ENCODE data around the gene SPTAN1. TPM values are rescaled to one million over a fixed set of nuclear protein-coding genes. Genes with fewer than 3 reads are reported as not detected.

Gene SPTAN1
- total RNA-seq, 2 experiments from 2014 or later, result 386 to 392 TPM

DNA sequence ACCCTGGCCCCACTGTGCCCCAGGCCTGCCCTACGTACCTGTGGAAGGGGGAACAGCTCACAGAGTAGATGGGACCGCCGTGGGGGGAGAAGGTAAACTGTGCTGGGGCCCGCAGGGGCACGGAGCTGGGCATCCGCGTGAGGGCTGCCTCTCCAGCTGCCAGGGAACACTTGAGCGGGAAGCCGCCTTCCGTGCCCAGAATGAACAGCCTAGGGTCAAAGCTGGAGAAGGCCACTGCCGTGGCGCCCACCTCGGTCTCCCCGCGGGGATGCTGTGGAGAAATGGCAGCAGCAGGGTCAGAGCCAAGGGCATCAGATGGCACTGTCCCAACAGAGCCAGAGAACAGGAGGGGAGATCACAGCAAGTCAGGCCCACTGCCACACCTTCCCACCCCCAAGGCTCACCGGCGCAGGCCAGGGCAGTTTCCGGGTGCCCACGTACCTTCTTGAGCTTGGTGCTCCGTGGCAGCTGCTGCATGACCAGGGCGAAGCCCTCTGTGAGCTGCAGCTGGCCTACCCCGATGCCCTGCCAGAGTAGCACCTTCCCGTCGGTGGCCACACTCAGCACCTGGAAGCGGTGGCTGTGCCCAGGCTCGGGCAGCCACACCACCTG, 82.4 kb downstream of the SPTAN1 start:
- H3K4me3 ChIP-seq (ENCODE audit: low read length), result no peak overlapping the region
- ChIA-PET POLR2A (no interaction called here), CTCF (no interaction called here)
- peaks cover 41% of the 10 kb centered on the region for H3K36me3 ChIP-seq (ENCODE audit: insufficient read depth, low read length)
- intact Hi-C loops (cut with DNase I, micrococcal nuclease), result no loop called here
- no peaks in the 10 kb centered on the region for H3K27me3 ChIP-seq (ENCODE audit: control insufficient read depth in 1 of 2, insufficient read depth in 2 of 2, low read length in 2 of 2)
- ATAC-seq (ENCODE audit: poor library complexity) (no peak), DNase-seq (no peak)
- Mint-ChIP-seq H3K27ac (no peak overlapping the region), H3K36me3 (ENCODE audit: low read depth) (peaks cover 37% of the 10 kb centered on the region), H3K9me3 (no peaks in the 10 kb centered on the region), H3K27me3 (no peaks in the 10 kb centered on the region), H3K4me3 (no peak overlapping the region), H3K4me1 (ENCODE audit: low read depth) (no peaks in the 10 kb centered on the region)
- no peaks in the 10 kb centered on the region for H3K4me1 ChIP-seq (ENCODE audit: insufficient read depth, low read length)
- no peaks in the 10 kb centered on the region for H3K9me3 ChIP-seq (ENCODE audit: control insufficient read depth in 1 of 2, insufficient read depth in 1 of 2, low read length in 2 of 2)
- no peak overlapping the region for H3K27ac ChIP-seq (ENCODE audit: low read depth in 1 of 2, low read length in 2 of 2)
- TF ChIP-seq, protein P1, sequence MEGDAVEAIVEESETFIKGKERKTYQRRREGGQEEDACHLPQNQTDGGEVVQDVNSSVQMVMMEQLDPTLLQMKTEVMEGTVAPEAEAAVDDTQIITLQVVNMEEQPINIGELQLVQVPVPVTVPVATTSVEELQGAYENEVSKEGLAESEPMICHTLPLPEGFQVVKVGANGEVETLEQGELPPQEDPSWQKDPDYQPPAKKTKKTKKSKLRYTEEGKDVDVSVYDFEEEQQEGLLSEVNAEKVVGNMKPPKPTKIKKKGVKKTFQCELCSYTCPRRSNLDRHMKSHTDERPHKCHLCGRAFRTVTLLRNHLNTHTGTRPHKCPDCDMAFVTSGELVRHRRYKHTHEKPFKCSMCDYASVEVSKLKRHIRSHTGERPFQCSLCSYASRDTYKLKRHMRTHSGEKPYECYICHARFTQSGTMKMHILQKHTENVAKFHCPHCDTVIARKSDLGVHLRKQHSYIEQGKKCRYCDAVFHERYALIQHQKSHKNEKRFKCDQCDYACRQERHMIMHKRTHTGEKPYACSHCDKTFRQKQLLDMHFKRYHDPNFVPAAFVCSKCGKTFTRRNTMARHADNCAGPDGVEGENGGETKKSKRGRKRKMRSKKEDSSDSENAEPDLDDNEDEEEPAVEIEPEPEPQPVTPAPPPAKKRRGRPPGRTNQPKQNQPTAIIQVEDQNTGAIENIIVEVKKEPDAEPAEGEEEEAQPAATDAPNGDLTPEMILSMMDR (IDR thresholded peaks at IDR 0.05), result no peak

DNA sequence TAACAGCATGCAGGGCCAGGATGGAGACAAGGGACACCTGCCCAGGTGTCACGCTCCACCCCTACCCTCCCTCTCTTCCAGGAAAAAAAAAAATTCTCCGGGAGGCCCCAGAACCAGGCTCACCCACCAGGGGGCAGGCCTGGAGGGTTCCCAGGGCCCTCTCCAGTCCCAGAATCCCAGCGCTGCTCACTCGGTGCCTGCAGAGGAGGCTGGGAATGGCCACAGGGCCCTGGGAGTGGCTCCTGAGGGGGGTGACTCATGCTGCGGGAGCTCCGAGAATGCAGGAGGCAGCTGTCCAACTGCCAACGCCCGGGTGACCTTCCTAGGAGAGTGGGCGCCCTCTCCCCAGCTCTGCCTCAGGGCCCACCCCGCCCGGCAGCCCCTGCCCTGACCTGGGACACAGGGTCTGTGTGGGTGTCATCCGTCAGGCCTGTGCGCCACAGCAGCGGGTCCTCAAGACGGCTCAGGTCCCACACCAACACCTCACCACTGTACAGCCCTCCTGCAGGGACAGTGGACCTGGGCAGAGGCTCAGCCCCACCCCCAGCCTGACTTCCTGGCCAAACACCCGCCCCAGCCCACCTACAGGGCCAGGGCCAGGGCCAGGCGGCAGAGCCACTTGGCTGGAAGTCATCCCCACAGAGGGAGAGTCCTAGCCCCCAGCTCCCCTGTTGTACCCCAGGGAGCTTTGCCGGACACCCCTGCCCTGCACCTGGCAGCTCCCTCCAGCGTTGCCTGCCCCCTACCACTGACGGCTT, 83.1 kb downstream of the SPTAN1 start:
- Histone ChIP-seq H3K9me3 (ENCODE audit: control insufficient read depth in 1 of 2, insufficient read depth in 1 of 2, low read length in 2 of 2) (no peaks in the 10 kb centered on the region), H3K4me3 (ENCODE audit: low read length) (no peak overlapping the region), H3K27ac (ENCODE audit: low read depth in 1 of 2, low read length in 2 of 2) (no peak overlapping the region), H3K27me3 (ENCODE audit: control insufficient read depth in 1 of 2, insufficient read depth in 2 of 2, low read length in 2 of 2) (no peaks in the 10 kb centered on the region), H3K4me1 (ENCODE audit: insufficient read depth, low read length) (no peaks in the 10 kb centered on the region), H3K36me3 (ENCODE audit: insufficient read depth, low read length) (peaks cover 34% of the 10 kb centered on the region)
- DNase-seq, result no peak
- Mint-ChIP-seq H3K9me3 (no peaks in the 10 kb centered on the region), H3K4me3 (no peak overlapping the region), H3K27me3 (no peaks in the 10 kb centered on the region), H3K27ac (no peak overlapping the region), H3K36me3 (ENCODE audit: low read depth) (peaks cover 30% of the 10 kb centered on the region), H3K4me1 (ENCODE audit: low read depth) (no peaks in the 10 kb centered on the region)
- POLR2A ChIA-PET, result interaction anchor here (0.5 kb wide), 1 partner anchor 159 kb away, joined by 5 read pairs; no protein-coding TSS in a partner anchor
- intact Hi-C loops (cut with DNase I, micrococcal nuclease), result no loop called here
- CTCF ChIA-PET, result no interaction called here
- TF ChIP-seq, protein P1 (IDR thresholded peaks at IDR 0.05), result no peak
- no peak for ATAC-seq (ENCODE audit: poor library complexity)

DNA sequence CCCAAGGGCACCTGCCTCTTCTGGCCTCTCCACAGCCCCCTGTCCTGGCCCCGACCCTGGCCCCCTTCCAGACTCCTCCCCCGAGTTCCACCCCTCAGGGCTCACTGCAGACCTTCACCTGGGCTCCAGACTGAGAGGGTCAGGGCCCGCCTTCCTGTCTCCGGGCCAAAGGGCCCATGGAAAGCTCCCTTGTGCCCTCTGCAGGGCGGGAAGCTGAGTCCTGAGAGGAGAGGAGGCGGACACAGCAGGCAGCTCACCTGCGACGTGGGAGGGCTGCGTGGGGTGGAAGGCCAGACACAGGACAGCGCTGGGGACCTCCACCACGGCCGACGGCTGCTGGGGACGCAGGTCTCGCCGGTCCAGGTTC, 83.6 kb downstream of the SPTAN1 start:
- Mint-ChIP-seq H3K4me1 (ENCODE audit: low read depth) (no peaks in the 10 kb centered on the region), H3K4me3 (no peak overlapping the region), H3K27ac (no peak overlapping the region), H3K27me3 (no peaks in the 10 kb centered on the region), H3K9me3 (no peaks in the 10 kb centered on the region), H3K36me3 (ENCODE audit: low read depth) (peaks cover 28% of the 10 kb centered on the region)
- ChIA-PET CTCF (no interaction called here), POLR2A (no interaction called here)
- H3K4me1 ChIP-seq (ENCODE audit: insufficient read depth, low read length), result no peaks in the 10 kb centered on the region
- intact Hi-C loops (cut with DNase I, micrococcal nuclease), result no loop called here
- H3K27ac ChIP-seq (ENCODE audit: low read depth in 1 of 2, low read length in 2 of 2), result no peak overlapping the region
- ATAC-seq (ENCODE audit: poor library complexity) (no peak), DNase-seq (no peak)
- no peaks in the 10 kb centered on the region for H3K9me3 ChIP-seq (ENCODE audit: control insufficient read depth in 1 of 2, insufficient read depth in 1 of 2, low read length in 2 of 2)
- peaks cover 30% of the 10 kb centered on the region for H3K36me3 ChIP-seq (ENCODE audit: insufficient read depth, low read length)
- no peaks in the 10 kb centered on the region for H3K27me3 ChIP-seq (ENCODE audit: control insufficient read depth in 1 of 2, insufficient read depth in 2 of 2, low read length in 2 of 2)
- TF ChIP-seq, protein P1 (IDR thresholded peaks at IDR 0.05), result no peak
- H3K4me3 ChIP-seq (ENCODE audit: low read length), result no peak overlapping the region

Measured in CD4-positive, alpha-beta T cell (primary cell).